HepG2 (cell line): Measurements from ENCODE around the gene NCF4. TPM values are rescaled to one million over a fixed set of nuclear protein-coding genes. Genes with fewer than 3 reads are reported as not detected.

Source experiments
- ATAC-seq: fragments of 200-7000 bp; cut with Tn5 transposase; 3 replicates; pipeline ENCODE4 v1.9.1; 2020; ENCODE audit warnings: mild to moderate bottlenecking, moderate library complexity
- BruUV-seq: library from RNA; stranded (reverse); fragments of 400-500 nt; replicated peaks from 2 replicates; lab custom pipeline; 2021; lab: Mats Ljungman, UMichigan
- CTCF ChIA-PET: fragments of 300-600 bp; formaldehyde crosslinking; extraction: SDS; loops from one replicate; lab custom pipeline; 2021; ENCODE audit warnings: low total read pairs, inconsistent platforms, low intra/inter-chr PET ratio; lab: Yijun Ruan, JAX
- POLR2A ChIA-PET: fragments of 350-600 bp; sonication (Branson Sonifier 250); formaldehyde crosslinking; loops from one replicate; lab custom pipeline; 2020; ENCODE audit warnings: antibody characterized with exemption, inconsistent platforms; lab: Yijun Ruan, JAX
- DNase-seq: peaks from one replicate; pipeline ENCODE4 v3.0.0-alpha.2; 2015; ENCODE audit warnings: low spot score
- FAIRE-seq: peaks from 3 replicates; lab custom pipeline; 2011; peaks lifted over from hg19 to GRCh38; lab: Jason Lieb, UNC
- H2AFZ ChIP-seq: one replicate; pipeline ENCODE4 v1.6.1; 2011; ENCODE audit warnings: low read length, inconsistent platforms
- H3K27ac ChIP-seq: fragments of 300-600 bp; 3 replicates; pipeline ENCODE4 v1.8.0; 2011; ENCODE audit warnings: mixed run types, mild to moderate bottlenecking, mixed read lengths, low read length, inconsistent platforms; ENCODE audit not compliant: insufficient read depth; ENCODE audit errors: extremely low read length
- H3K27me3 ChIP-seq, 2 experiments: fragments of 200-600 bp in 1 of 2; 2 replicates in 1 of 2; 3 replicates in 1 of 2; pipeline versions ENCODE4 v1.6.0 to v1.8.0; 2011; ENCODE audit warnings: low read length in 2 of 2, mild to moderate bottlenecking in 2 of 2, moderate library complexity in 2 of 2, inconsistent platforms in 1 of 2; ENCODE audit not compliant: insufficient read depth in 2 of 2, control insufficient read depth in 1 of 2
- H3K36me3 ChIP-seq, 2 experiments: fragments of 200-600 bp in 1 of 2; replicated peaks in 1 of 2; 2 replicates in 1 of 2; 3 replicates in 1 of 2; pipeline versions ENCODE4 v1.5.1 to v1.8.0; 2011; ENCODE audit warnings: low read length in 2 of 2, inconsistent platforms in 1 of 2; ENCODE audit not compliant: insufficient read depth in 2 of 2, control insufficient read depth in 1 of 2
- H3K4me1 ChIP-seq: 2 replicates; pipeline ENCODE4 v1.5.1; 2012; ENCODE audit warnings: low read length, inconsistent platforms; ENCODE audit not compliant: insufficient read depth
- H3K4me2 ChIP-seq: 2 replicates; pipeline ENCODE4 v1.6.0; 2011; ENCODE audit warnings: low read depth, low read length, inconsistent platforms
- H3K4me3 ChIP-seq, 3 experiments: fragments of 200-600 bp in 1 of 3; sonication (generic), shearing (Covaris generic) in 1 of 3; replicated peaks in 1 of 3; 2 replicates each; pipeline ENCODE4 v1.5.1; 2011 to 2016; ENCODE audit warnings: low read length in 3 of 3, inconsistent platforms in 2 of 3, low read depth in 2 of 3, mild to moderate bottlenecking in 2 of 3, control low read depth in 1 of 3, mixed read lengths in 1 of 3; ENCODE audit not compliant: insufficient read depth in 1 of 3
- H3K79me2 ChIP-seq: one replicate; pipeline ENCODE4 v1.6.1; 2011; ENCODE audit warnings: low read length, inconsistent platforms; ENCODE audit not compliant: insufficient read depth
- H3K9ac ChIP-seq: 2 replicates; pipeline ENCODE4 v1.6.0; 2011; ENCODE audit warnings: mild to moderate bottlenecking, low read depth, low read length, inconsistent platforms; ENCODE audit not compliant: insufficient read depth
- H3K9me3 ChIP-seq: 2 replicates; pipeline ENCODE4 v1.5.1; 2012; ENCODE audit warnings: mild to moderate bottlenecking, low read length
- H4K20me1 ChIP-seq: 2 replicates; pipeline ENCODE4 v1.6.0; 2011; ENCODE audit warnings: inconsistent platforms, mild to moderate bottlenecking, low read length, moderate library complexity; ENCODE audit not compliant: insufficient read depth
- KLF6 ChIP-seq: IDR thresholded peaks from 2 replicates; pipeline ENCODE4 v1.8.0; 2016; ENCODE audit warnings: missing biosample characterization, missing genetic modification reagents
- MYPOP ChIP-seq: sonication (generic); formaldehyde crosslinking; IDR thresholded peaks from 2 replicates; pipeline ENCODE4 v1.8.1; 2023; ENCODE audit warnings: mild to moderate bottlenecking, moderate library complexity, missing genetic modification reagents
- NFKBIZ ChIP-seq: IDR thresholded peaks from 2 replicates; pipeline ENCODE4 v1.6.1; 2018; ENCODE audit warnings: missing genetic modification reagents, missing compliant biosample characterization
- NRL ChIP-seq: sonication (generic); formaldehyde crosslinking; IDR thresholded peaks from 2 replicates; pipeline ENCODE4 v1.5.0; 2020; ENCODE audit warnings: missing genetic modification reagents, mild to moderate bottlenecking, moderate library complexity, borderline replicate concordance
- ONECUT2 ChIP-seq: sonication (generic); formaldehyde crosslinking; IDR thresholded peaks from 2 replicates; pipeline ENCODE4 v1.4.0; 2020; ENCODE audit warnings: missing genetic modification reagents
- SP2 ChIP-seq: sonication (generic); formaldehyde crosslinking; IDR thresholded peaks from 2 replicates; pipeline ENCODE4 v1.5.1; 2020; ENCODE audit warnings: mild to moderate bottlenecking, missing genetic modification reagents
- SRF ChIP-seq: IDR thresholded peaks from 2 replicates; pipeline ENCODE4 v1.6.1; 2011; ENCODE audit warnings: mild to moderate bottlenecking, low read depth, low read length, moderate library complexity
- ZBTB14 ChIP-seq: sonication (generic); formaldehyde crosslinking; IDR thresholded peaks from 2 replicates; pipeline ENCODE4 v1.4.0; 2020; ENCODE audit warnings: missing genetic modification reagents
- ZMYM3 ChIP-seq: sonication (generic); formaldehyde crosslinking; IDR thresholded peaks from 2 replicates; pipeline ENCODE4 v1.5.1; 2020; ENCODE audit warnings: mild to moderate bottlenecking, missing genetic modification reagents
- WGBS: methylation state at CpG from one replicate; pipeline ENCODE4 v1.1.6; 2017; ENCODE audit warnings: low lambda C conversion rate; 5-methylcytosine and 5-hydroxymethylcytosine counted together
- in situ Hi-C: cut with HindIII; loops from 2 replicates; pipeline ENCODE4 v1.10.0; 2017; ENCODE audit warnings: low pct_unique_long_range_greater_than_20kb; ENCODE audit not compliant: extremely low pct_ligation_motif_present
- intact Hi-C: fragments of 100-400 bp; cut with micrococcal nuclease; formaldehyde crosslinking; loops from one replicate; pipeline ENCODE4 v1.10.0; 2022; ENCODE audit not compliant: unreplicated experiment
- polyA plus RNA-seq, 8 experiments: library from polyadenylated mRNA; depleted of rRNA in 3 of 8; stranded (reverse) in 7 of 8; unstranded in 1 of 8; fragments of >200 nt; fragmentation: Illumina TruSeq in 4 of 8; extraction: Trizol in 4 of 8; gene quantifications; 2 replicates each; pipeline versions ENCODE4 v1.2.1 to v1.2.3, GENCODE V29; 2011 to 2016; ENCODE audit warnings: low read depth in 4 of 8, missing spikeins in 1 of 8, mixed read lengths in 1 of 8; ENCODE audit not compliant: insufficient read depth in 1 of 8
- total RNA-seq, 5 experiments: library from RNA; depleted of rRNA; stranded (reverse); fragments of >200 nt; fragmentation: Illumina TruSeq; extraction: Trizol; gene quantifications; 2 replicates each; pipeline ENCODE4 v1.2.3, GENCODE V29; 2016; ENCODE audit warnings: low read depth in 1 of 5

Gene NCF4
- total and polyA plus RNA-seq, 2 of the 13 experiments (the other 11 are each of a cell fraction or from before 2014, with no cell fraction given), result not detected

- Histone ChIP-seq H3K4me1 (peaks cover 11% of the 10 kb centered on the region), H3K27me3 (peaks cover 1 to 3% of the 10 kb centered on the region in 2 experiments; a peak in 3 of 5 replicates), H3K9ac (no peak overlapping the region), H2AFZ (no peak overlapping the region), H3K9me3 (no peaks in the 10 kb centered on the region), H3K4me3 (no peak overlapping the region), H3K36me3 (no peaks in the 10 kb centered on the region), H3K27ac (no peak overlapping the region), H3K79me2 (no peaks in the 10 kb centered on the region), H3K4me2 (no peak overlapping the region), H4K20me1 (no peaks in the 10 kb centered on the region)
- in situ Hi-C loops, result no loop called here
- ATAC-seq (no peak), DNase-seq (no peak), FAIRE-seq (no peak)
- WGBS, result 0% methylated on average over 2 of the region's 2 CpGs
- BruUV-seq, result no TSS peak
- CTCF ChIA-PET, result no interaction called here
- TF ChIP-seq NRL (CRISPR knock-in tag) (no peak), SP2 (CRISPR knock-in tag) (no peak), NFKBIZ (no peak), KLF6 (no peak), ZBTB14 (CRISPR knock-in tag) (no peak)
- intact Hi-C loops, result no loop called here
- POLR2A ChIA-PET, result no interaction called here
Observed at GRCh38 chr22:36830601-36831000, 30.2 kb upstream of the NCF4 start.

GRCh38 chr22:36831206-36831605 is 29.6 kb upstream of the NCF4 start:
- ChIA-PET CTCF (no interaction called here), POLR2A (no interaction called here)
- DNase-seq (no peak), FAIRE-seq (no peak), ATAC-seq (no peak)
- Histone ChIP-seq H3K4me2 (no peak overlapping the region), H2AFZ (no peak overlapping the region), H3K4me1 (peaks cover 11% of the 10 kb centered on the region), H3K9ac (no peak overlapping the region), H3K36me3 (no peaks in the 10 kb centered on the region), H3K9me3 (no peaks in the 10 kb centered on the region), H4K20me1 (no peaks in the 10 kb centered on the region), H3K4me3 (no peak overlapping the region), H3K27ac (no peak overlapping the region), H3K79me2 (no peaks in the 10 kb centered on the region), H3K27me3 (peaks cover 1 to 3% of the 10 kb centered on the region in 2 experiments; a peak in 2 of 5 replicates)
- in situ Hi-C loops (no loop called here), intact Hi-C loops (no loop called here)
- TF ChIP-seq ZMYM3 (no peak), SRF (no peak), MYPOP (CRISPR knock-in tag) (no peak), ONECUT2 (no peak)
- no TSS peak for BruUV-seq
